ENCODE results near the gene CYTH2. TPM values are rescaled to one million over a fixed set of nuclear protein-coding genes. Genes with fewer than 3 reads are reported as not detected.

The CYTH2 gene
- total and polyA plus RNA-seq, 9 of the 15 experiments (the other 6 are each of a cell fraction or from before 2014, with no cell fraction given), result 1.8 to 45.2 (median 23.8) TPM

DNA sequence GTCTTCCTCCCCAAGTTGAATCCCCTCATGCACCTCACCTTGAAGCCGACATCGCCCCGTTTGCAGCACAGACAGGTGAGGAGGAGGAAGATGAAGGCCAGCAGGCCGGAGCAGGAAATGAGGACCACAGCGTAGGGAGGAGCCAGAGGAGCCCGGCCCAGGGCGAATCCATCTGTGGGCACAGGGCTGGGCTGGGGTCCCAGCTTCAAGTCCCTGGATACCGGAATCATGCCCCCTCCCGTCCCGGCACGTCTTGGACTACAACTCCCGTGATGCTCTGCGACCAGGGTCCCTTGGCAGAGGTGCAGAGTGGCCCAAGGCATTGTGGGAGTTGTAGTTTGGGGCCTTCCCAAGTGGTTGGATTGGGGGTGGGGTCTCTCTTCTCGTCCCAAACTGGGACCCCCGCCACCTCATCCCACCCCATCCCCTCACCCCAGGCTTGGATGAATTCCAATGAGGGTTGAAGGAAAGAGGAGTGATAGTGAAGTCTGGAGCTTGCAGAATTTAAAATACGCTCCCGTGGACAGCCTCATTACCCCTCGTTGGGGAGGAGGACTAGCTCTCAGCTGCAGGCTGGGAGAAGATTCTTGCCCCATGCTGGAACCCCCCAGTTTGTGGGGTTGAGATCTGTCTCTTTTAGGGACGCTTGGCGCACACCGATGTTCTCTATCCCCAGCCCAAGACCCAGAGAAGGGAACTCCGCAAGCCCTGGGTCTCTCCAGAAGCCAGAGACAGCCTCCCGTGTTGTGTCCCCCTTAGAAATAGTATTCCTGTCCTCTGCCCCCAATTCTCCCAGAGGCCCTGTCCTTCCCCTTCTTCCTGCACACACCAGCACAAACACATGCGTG lies 41.5 kb downstream of the CYTH2 start (continued):
- TF ChIP-seq ZNF436 (CRISPR knock-in tag; IDR thresholded peaks at IDR 0.05), result no peak
- no peak for TF ChIP-seq SNIP1 (IDR thresholded peaks at IDR 0.05; ENCODE audit: low read depth)
- TF ChIP-seq ETS2 (tag; IDR thresholded peaks at IDR 0.05; ENCODE audit: borderline replicate concordance, poor library complexity, severe bottlenecking), result no peak
- TF ChIP-seq ZNF79 (CRISPR knock-in tag; IDR thresholded peaks at IDR 0.05; ENCODE audit: low read depth), result no peak
- TF ChIP-seq HOXB6 (CRISPR knock-in tag; IDR thresholded peaks at IDR 0.05; ENCODE audit: borderline replicate concordance), result no peak
- no peak for TF ChIP-seq MAFG (tag; conservative IDR thresholded peaks at IDR 0.05)
- TF ChIP-seq NR2C1 (IDR thresholded peaks at IDR 0.05), result no peak
- TF ChIP-seq NR2C1 (tag; IDR thresholded peaks at IDR 0.05), result no peak
- TF ChIP-seq, protein P1, sequence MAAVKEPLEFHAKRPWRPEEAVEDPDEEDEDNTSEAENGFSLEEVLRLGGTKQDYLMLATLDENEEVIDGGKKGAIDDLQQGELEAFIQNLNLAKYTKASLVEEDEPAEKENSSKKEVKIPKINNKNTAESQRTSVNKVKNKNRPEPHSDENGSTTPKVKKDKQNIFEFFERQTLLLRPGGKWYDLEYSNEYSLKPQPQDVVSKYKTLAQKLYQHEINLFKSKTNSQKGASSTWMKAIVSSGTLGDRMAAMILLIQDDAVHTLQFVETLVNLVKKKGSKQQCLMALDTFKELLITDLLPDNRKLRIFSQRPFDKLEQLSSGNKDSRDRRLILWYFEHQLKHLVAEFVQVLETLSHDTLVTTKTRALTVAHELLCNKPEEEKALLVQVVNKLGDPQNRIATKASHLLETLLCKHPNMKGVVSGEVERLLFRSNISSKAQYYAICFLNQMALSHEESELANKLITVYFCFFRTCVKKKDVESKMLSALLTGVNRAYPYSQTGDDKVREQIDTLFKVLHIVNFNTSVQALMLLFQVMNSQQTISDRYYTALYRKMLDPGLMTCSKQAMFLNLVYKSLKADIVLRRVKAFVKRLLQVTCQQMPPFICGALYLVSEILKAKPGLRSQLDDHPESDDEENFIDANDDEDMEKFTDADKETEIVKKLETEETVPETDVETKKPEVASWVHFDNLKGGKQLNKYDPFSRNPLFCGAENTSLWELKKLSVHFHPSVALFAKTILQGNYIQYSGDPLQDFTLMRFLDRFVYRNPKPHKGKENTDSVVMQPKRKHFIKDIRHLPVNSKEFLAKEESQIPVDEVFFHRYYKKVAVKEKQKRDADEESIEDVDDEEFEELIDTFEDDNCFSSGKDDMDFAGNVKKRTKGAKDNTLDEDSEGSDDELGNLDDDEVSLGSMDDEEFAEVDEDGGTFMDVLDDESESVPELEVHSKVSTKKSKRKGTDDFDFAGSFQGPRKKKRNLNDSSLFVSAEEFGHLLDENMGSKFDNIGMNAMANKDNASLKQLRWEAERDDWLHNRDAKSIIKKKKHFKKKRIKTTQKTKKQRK (IDR thresholded peaks at IDR 0.05; ENCODE audit: borderline replicate concordance, low read depth, low read length), result no peak
- TF ChIP-seq MBD2 (IDR thresholded peaks at IDR 0.05; ENCODE audit: borderline replicate concordance, low read depth), result peak; percentile 76
- TF ChIP-seq HNRNPK (IDR thresholded peaks at IDR 0.05; ENCODE audit: low read depth, low read length, poor library complexity, severe bottlenecking), result no peak
- no peak for TF ChIP-seq HDAC3 (IDR thresholded peaks at IDR 0.05; ENCODE audit: borderline replicate concordance, partially characterized antibody)
- TF ChIP-seq BDP1 (IDR thresholded peaks at IDR 0.05; ENCODE audit: insufficient read depth, insufficient read length), result no peak
- no peak for TF ChIP-seq DDX20 (tag; IDR thresholded peaks at IDR 0.05; ENCODE audit: low read depth)
- TF ChIP-seq POLR3A (IDR thresholded peaks at IDR 0.05; ENCODE audit: borderline replicate concordance, extremely low read depth, insufficient read depth, insufficient read length), result no peak
- no peak for TF ChIP-seq SMARCA4 (IDR thresholded peaks at IDR 0.05)
- TF ChIP-seq L3MBTL2 (IDR thresholded peaks at IDR 0.05), result 0 out of 2 replicates have a peak, but pooled peaks have one; percentile 26
- TF ChIP-seq E2F6 (IDR thresholded peaks at IDR 0.05; ENCODE audit: borderline replicate concordance in 1 of 2, extremely low read depth in 1 of 2, insufficient read depth in 1 of 2, insufficient read length in 1 of 2, low read depth in 1 of 2, low read length in 1 of 2, poor library complexity in 1 of 2, severe bottlenecking in 1 of 2), result no peak
- no peak for TF ChIP-seq SIN3A (IDR thresholded peaks at IDR 0.05; ENCODE audit: borderline replicate concordance in 2 of 2, control insufficient read depth in 1 of 2, low read depth in 2 of 2, low read length in 2 of 2)
- no peak for TF ChIP-seq JUND (IDR thresholded peaks at IDR 0.05; ENCODE audit: borderline replicate concordance, low read depth, low read length)
- no peak for TF ChIP-seq JUND (tag; IDR thresholded peaks at IDR 0.05; ENCODE audit: borderline replicate concordance, low read depth, low read length)
- TF ChIP-seq MTA1 (IDR thresholded peaks at IDR 0.05; ENCODE audit: borderline replicate concordance), result no peak
- peak; percentile 98 for TF ChIP-seq HCFC1 (IDR thresholded peaks at IDR 0.05; ENCODE audit: low read depth, low read length)

Data from K562 (cell line).